ENCODE measurements around the gene SORCS2. TPM values are rescaled to one million over a fixed set of nuclear protein-coding genes. Genes with fewer than 3 reads are reported as not detected.

Gene SORCS2
- total and polyA plus RNA-seq, 2 of the 4 experiments (the other 2 are of a cell fraction) = 0.36 to 0.62 TPM

DNA sequence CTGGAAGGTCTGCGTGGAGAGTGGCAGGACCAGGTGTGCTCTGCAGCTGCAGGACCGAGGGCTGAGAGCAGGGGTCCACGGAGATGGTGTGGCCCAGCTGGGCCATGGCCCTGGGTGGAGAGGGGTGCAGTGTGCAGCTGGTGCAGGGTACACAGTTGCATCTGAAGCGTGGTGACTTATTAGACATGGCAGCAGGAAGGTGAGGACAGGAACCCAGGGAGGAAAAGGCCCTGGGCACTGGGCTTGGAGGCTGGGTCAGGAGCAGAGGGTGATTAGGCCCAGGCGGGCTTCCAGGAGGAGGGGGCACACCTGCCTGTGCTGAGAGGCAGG is 457.0 kb downstream of the SORCS2 start:
- Histone ChIP-seq H2BK5ac (ENCODE audit: low read depth, low read length, poor library complexity, severe bottlenecking) (peak overlapping the region; percentile 65), H2BK15ac (ENCODE audit: low read depth, low read length) (peak overlapping the region; percentile 29; the same call in 1 of the 3 replicates), H2BK20ac (ENCODE audit: low read depth, low read length) (peak overlapping the region; percentile 56; the same call in 1 of the 2 replicates), H2AK9ac (replicated peaks; ENCODE audit: low read depth, low read length, poor library complexity) (peak overlapping the region; percentile 74), H4K8ac (ENCODE audit: low read depth in 2 of 2, low read length in 2 of 2) (peak overlapping the region in 1 of 2 experiments; percentile 49; a peak in 1 of 4 replicates), H3K4me1 (ENCODE audit: control insufficient read depth, insufficient read depth, low read length) (peaks cover 15% of the 10 kb centered on the region), H3K36me3 (ENCODE audit: control insufficient read depth, insufficient read depth, low read length) (no peaks in the 10 kb centered on the region), H4K20me1 (ENCODE audit: insufficient read depth, low read length) (no peaks in the 10 kb centered on the region; the same call in 1 of the 2 replicates), H2AK5ac (ENCODE audit: low read depth, low read length) (peak overlapping the region; percentile 87), H3K14ac (replicated peaks; ENCODE audit: low read depth, low read length) (peak overlapping the region; percentile 65; the same call in 1 of the 2 replicates), H2AFZ (replicated peaks; ENCODE audit: low read length, poor library complexity) (peak overlapping the region; percentile 79), H3K56ac (ENCODE audit: extremely low read depth, insufficient read depth, low read length) (no peak overlapping the region), H4K91ac (ENCODE audit: insufficient read depth, low read depth, low read length) (peak overlapping the region; percentile 59), H3K27ac (ENCODE audit: insufficient read depth, low read length) (no peak overlapping the region; the same call in 1 of the 2 replicates), H3K23ac (ENCODE audit: low read depth, low read length) (peak overlapping the region; percentile 76; the same call in 1 of the 2 replicates), H3K4ac (ENCODE audit: low read depth, low read length) (peak overlapping the region; percentile 69), H2BK120ac (ENCODE audit: low read depth, low read length) (peak overlapping the region; percentile 84), H3K27me3 (ENCODE audit: control insufficient read depth, insufficient read depth, low read length) (no peaks in the 10 kb centered on the region; the same call in 1 of the 2 replicates), H3K4me3 (ENCODE audit: insufficient read depth, low read depth, low read length) (no peak overlapping the region), H3K18ac (ENCODE audit: low read depth, low read length) (no peak overlapping the region), H3K9me1 (ENCODE audit: insufficient read depth, low read length) (peaks cover 14% of the 10 kb centered on the region), H3K4me2 (ENCODE audit: low read depth, low read length) (no peak overlapping the region), H4K5ac (ENCODE audit: low read depth, low read length) (no peak overlapping the region), H3K79me1 (ENCODE audit: low read depth in 1 of 2, low read length in 2 of 2) (no peaks in the 10 kb centered on the region), H3K9me3 (ENCODE audit: control insufficient read depth, insufficient read depth, low read length) (peaks cover 3% of the 10 kb centered on the region), H3K9ac (ENCODE audit: low read depth, low read length) (no peak overlapping the region)
- BruUV-seq (replicated peaks) = no TSS peak
- TF ChIP-seq MXI1 (IDR thresholded peaks at IDR 0.05; ENCODE audit: borderline replicate concordance, low read depth, low read length) (no peak), BHLHE40 (IDR thresholded peaks at IDR 0.05; ENCODE audit: low read depth, low read length) (no peak), MAZ (IDR thresholded peaks at IDR 0.05; ENCODE audit: borderline replicate concordance, low read depth, low read length) (no peak), MAFK (IDR thresholded peaks at IDR 0.05; ENCODE audit: low read depth, low read length) (no peak), USF2 (IDR thresholded peaks at IDR 0.05; ENCODE audit: low read depth, low read length) (no peak), FOS (IDR thresholded peaks at IDR 0.05; ENCODE audit: low read depth, low read length) (no peak)
- DNase-seq = no peak
- ChIA-PET CTCF (no interaction called here), POLR2A (ENCODE audit: unreplicated experiment) (no interaction called here)
- ATAC-seq (ENCODE audit: low read depth) = no peak
- intact Hi-C loops (cut with micrococcal nuclease) (no loop called here), in situ Hi-C loops (cut with MboI; ENCODE audit: low sequenced_read_pairs) (no loop called here), dilution Hi-C loops (cut with HindIII; ENCODE audit: low sequenced_read_pairs, unreplicated experiment) (no loop called here)
- 85% methylated on average over 3 of the region's 5 CpGs; no CpG with 5 or more reads in 1 of the 2 experiments for WGBS, 2 experiments (ENCODE audit: extremely low coverage in 2 of 2, insufficient read length in 1 of 2)
